Panc1 (cell line): ENCODE results near the gene ATP5ME. TPM values are rescaled to one million over a fixed set of nuclear protein-coding genes. Genes with fewer than 3 reads are reported as not detected.

ENCODE experiments used
- ATAC-seq: fragments of 200-7000 bp; cut with Tn5 transposase; 2 replicates; pipeline ENCODE4 v1.9.1; 2020; ENCODE audit warnings: mild to moderate bottlenecking, moderate library complexity
- BruUV-seq: library from RNA; stranded (reverse); fragments of 400-500 nt; replicated peaks from 2 replicates; lab custom pipeline; 2021; lab: Mats Ljungman, UMichigan
- CTCF ChIA-PET: fragments of 300-600 bp; sonication (Branson Sonifier 250); formaldehyde crosslinking; loops from one replicate; lab custom pipeline; 2022; ENCODE audit warnings: antibody characterized with exemption; lab: Charles Lee
- POLR2A ChIA-PET: fragments of 300-600 bp; sonication (Branson Sonifier 250); formaldehyde crosslinking; loops from one replicate; lab custom pipeline; 2022; ENCODE audit warnings: antibody characterized with exemption; lab: Charles Lee
- DNase-seq: peaks from one replicate; pipeline ENCODE4 v3.0.0-alpha.2; 2010; ENCODE audit warnings: low read depth, low spot score
- H3K27ac ChIP-seq: 2 replicates; pipeline ENCODE4 v1.5.1; 2011; ENCODE audit warnings: mild to moderate bottlenecking, low read length, inconsistent platforms
- H3K27me3 ChIP-seq: fragments of 200-500 bp; sonication (Bioruptor generic); 2 replicates; pipeline ENCODE4 v1.6.0; 2014; ENCODE audit warnings: low read length, inconsistent platforms; ENCODE audit not compliant: control insufficient read depth, insufficient read depth
- H3K36me3 ChIP-seq: fragments of 200-500 bp; sonication (Bioruptor generic); 2 replicates; pipeline ENCODE4 v1.5.1; 2014; ENCODE audit warnings: inconsistent platforms, mild to moderate bottlenecking, low read length, moderate library complexity; ENCODE audit not compliant: control insufficient read depth, insufficient read depth
- H3K4me1 ChIP-seq: 2 replicates; pipeline ENCODE4 v1.5.1; 2011; ENCODE audit warnings: inconsistent platforms, mild to moderate bottlenecking, low read length, moderate library complexity; ENCODE audit not compliant: control insufficient read depth, insufficient read depth
- H3K4me3 ChIP-seq, 2 experiments: 2 replicates each; pipeline ENCODE4 v1.5.1; 2011 to 2012; ENCODE audit warnings: low read depth in 2 of 2, low read length in 2 of 2, mild to moderate bottlenecking in 2 of 2, inconsistent platforms in 1 of 2, moderate library complexity in 1 of 2
- H3K9me3 ChIP-seq: fragments of 200-500 bp; sonication (Bioruptor generic); 2 replicates; pipeline ENCODE4 v1.5.1; 2014; ENCODE audit warnings: low read depth, mild to moderate bottlenecking, inconsistent platforms, low read length, moderate library complexity; ENCODE audit not compliant: control insufficient read depth, insufficient read depth
- POLR2AphosphoS5 ChIP-seq: IDR thresholded peaks from 2 replicates; pipeline ENCODE4 v1.6.1; 2012; ENCODE audit warnings: mild to moderate bottlenecking, low read depth, low read length, moderate library complexity
- SIN3A ChIP-seq: IDR thresholded peaks from 2 replicates; pipeline ENCODE4 v1.6.1; 2012; ENCODE audit warnings: low read depth, mild to moderate bottlenecking, low read length, moderate library complexity, borderline replicate concordance; ENCODE audit not compliant: insufficient read depth
- TCF7L2 ChIP-seq: IDR thresholded peaks from 2 replicates; pipeline ENCODE4 v1.6.1; 2011; ENCODE audit warnings: mild to moderate bottlenecking, low read depth, low read length, inconsistent platforms
- in situ Hi-C: cut with HindIII; loops from 2 replicates; pipeline ENCODE4 v1.10.0; 2016; ENCODE audit warnings: low sequenced_read_pairs, low pct_unique_long_range_greater_than_20kb
- intact Hi-C: fragments of 100-400 bp; cut with micrococcal nuclease; formaldehyde crosslinking; loops from one replicate; pipeline ENCODE4 v1.10.0; 2022; ENCODE audit not compliant: unreplicated experiment
- total RNA-seq: library from RNA; stranded (reverse); gene quantifications from one replicate; pipeline ENCODE4 v1.2.1, GENCODE V29; 2021; ENCODE audit not compliant: unreplicated experiment
- TF ChIP-seq, protein P1 (sequence below): fragments of 450-650 bp; IDR thresholded peaks from 2 replicates; pipeline ENCODE4 v1.5.1; 2017; ENCODE audit warnings: mild to moderate bottlenecking
- TF ChIP-seq, protein P2 (sequence below), 2 experiments: IDR thresholded peaks; 2 replicates each; pipeline ENCODE4 v1.6.1; 2011 to 2012; ENCODE audit warnings: low read depth in 2 of 2, control low read depth in 1 of 2, low read length in 1 of 2, mild to moderate bottlenecking in 1 of 2, moderate library complexity in 1 of 2; ENCODE audit not compliant: insufficient read depth in 1 of 2

Gene ATP5ME
- total RNA-seq, 1 experiment from 2014 or later: 257 TPM

DNA sequence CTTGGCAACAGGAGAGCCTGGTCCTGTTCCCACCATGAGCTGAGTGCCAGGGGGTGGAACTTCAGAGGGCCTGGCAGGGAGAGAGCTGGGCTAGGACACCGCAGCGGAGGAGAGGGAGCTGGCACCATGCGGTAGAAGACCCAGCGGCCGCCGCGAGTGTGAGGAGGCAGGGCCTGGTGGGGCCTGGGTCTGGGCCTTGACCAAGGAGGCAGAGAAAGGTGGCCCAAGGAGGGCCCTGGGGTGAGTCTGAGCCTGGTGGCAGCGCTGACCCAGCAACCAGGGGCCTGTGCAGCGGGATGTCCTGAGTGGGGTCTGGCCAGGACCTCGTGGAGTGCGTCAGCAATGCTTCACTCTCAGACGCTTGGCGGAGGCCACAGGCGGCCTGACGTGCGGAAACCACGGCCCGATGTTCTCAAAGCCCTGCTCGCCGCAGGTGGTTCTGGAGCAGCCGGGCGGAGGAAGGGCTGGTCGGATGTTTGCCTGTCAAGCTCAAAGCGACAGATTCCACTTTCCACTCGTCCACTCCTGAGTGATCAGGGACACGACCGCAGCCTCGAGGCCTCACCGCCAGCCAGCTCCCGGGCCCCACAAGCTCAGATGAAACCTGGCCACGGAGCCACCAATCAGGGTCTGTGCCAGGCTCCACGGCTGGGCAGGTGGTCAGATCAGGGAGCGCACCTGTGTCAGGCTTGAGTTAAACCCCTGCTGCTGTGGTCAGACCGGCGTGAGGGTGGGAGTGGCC, 20.8 kb downstream of the ATP5ME start:
- Histone ChIP-seq H3K27ac (no peak overlapping the region), H3K4me3 (no peak overlapping the region), H3K27me3 (no peaks in the 10 kb centered on the region), H3K4me1 (no peaks in the 10 kb centered on the region), H3K9me3 (no peaks in the 10 kb centered on the region), H3K36me3 (no peaks in the 10 kb centered on the region)
- in situ Hi-C loops (no loop called here), intact Hi-C loops (no loop called here)
- ChIA-PET CTCF (no interaction called here), POLR2A (no interaction called here)
- no peak for DNase-seq
- BruUV-seq: no TSS peak
- ATAC-seq: no peak
- TF ChIP-seq SIN3A (no peak), TCF7L2 (no peak), POLR2AphosphoS5 (no peak)
- TF ChIP-seq, protein P1, sequence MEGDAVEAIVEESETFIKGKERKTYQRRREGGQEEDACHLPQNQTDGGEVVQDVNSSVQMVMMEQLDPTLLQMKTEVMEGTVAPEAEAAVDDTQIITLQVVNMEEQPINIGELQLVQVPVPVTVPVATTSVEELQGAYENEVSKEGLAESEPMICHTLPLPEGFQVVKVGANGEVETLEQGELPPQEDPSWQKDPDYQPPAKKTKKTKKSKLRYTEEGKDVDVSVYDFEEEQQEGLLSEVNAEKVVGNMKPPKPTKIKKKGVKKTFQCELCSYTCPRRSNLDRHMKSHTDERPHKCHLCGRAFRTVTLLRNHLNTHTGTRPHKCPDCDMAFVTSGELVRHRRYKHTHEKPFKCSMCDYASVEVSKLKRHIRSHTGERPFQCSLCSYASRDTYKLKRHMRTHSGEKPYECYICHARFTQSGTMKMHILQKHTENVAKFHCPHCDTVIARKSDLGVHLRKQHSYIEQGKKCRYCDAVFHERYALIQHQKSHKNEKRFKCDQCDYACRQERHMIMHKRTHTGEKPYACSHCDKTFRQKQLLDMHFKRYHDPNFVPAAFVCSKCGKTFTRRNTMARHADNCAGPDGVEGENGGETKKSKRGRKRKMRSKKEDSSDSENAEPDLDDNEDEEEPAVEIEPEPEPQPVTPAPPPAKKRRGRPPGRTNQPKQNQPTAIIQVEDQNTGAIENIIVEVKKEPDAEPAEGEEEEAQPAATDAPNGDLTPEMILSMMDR: no peak
- TF ChIP-seq, protein P2, sequence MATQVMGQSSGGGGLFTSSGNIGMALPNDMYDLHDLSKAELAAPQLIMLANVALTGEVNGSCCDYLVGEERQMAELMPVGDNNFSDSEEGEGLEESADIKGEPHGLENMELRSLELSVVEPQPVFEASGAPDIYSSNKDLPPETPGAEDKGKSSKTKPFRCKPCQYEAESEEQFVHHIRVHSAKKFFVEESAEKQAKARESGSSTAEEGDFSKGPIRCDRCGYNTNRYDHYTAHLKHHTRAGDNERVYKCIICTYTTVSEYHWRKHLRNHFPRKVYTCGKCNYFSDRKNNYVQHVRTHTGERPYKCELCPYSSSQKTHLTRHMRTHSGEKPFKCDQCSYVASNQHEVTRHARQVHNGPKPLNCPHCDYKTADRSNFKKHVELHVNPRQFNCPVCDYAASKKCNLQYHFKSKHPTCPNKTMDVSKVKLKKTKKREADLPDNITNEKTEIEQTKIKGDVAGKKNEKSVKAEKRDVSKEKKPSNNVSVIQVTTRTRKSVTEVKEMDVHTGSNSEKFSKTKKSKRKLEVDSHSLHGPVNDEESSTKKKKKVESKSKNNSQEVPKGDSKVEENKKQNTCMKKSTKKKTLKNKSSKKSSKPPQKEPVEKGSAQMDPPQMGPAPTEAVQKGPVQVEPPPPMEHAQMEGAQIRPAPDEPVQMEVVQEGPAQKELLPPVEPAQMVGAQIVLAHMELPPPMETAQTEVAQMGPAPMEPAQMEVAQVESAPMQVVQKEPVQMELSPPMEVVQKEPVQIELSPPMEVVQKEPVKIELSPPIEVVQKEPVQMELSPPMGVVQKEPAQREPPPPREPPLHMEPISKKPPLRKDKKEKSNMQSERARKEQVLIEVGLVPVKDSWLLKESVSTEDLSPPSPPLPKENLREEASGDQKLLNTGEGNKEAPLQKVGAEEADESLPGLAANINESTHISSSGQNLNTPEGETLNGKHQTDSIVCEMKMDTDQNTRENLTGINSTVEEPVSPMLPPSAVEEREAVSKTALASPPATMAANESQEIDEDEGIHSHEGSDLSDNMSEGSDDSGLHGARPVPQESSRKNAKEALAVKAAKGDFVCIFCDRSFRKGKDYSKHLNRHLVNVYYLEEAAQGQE (IDR thresholded peaks at IDR 0.05; ENCODE audit: insufficient read depth in 1 of 2, low read depth in 2 of 2, low read length in 1 of 2): no peak

DNA sequence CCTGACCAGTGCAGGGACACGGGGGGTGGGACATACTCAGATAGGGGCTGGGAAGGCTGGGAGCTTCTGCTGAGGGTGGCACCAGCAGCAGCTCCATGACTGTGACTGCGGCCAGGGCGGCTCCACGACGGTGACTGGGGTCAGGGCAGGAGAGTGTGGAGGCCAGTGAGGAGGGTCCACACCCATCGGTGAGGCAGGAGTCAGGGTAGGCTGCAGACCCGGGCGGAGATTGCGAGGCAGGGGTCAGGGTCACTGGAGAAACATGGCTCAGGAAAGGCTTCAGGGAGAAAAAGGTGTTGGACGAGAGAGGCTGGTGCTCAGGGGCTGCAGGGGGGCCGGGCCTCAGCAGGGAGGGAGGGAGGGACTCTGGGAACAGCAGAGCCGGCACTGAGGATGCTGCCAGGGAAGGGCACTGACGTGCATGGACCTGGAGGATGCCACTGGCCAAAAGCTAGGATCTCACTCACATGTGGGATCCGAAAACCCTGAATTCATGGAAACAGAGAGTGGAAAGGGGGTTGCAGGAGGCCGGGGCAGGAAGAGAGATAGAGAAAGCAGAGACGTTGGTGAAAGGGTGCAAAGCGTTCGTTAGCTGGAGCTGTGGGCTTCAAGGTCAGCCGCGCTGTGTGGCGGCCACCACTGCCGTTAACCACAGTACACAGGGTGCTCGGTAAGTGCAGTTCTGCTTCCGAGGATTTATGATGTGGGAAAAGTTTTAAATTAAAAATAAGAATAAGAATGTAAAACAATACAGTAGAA, 22.0 kb downstream of the ATP5ME start:
- no peak overlapping the region for H3K27ac ChIP-seq
- CTCF ChIA-PET: no interaction called here
- H3K36me3 ChIP-seq: no peaks in the 10 kb centered on the region
- DNase-seq (no peak), ATAC-seq (no peak)
- POLR2A ChIA-PET: no interaction called here
- no TSS peak for BruUV-seq
- H3K4me3 ChIP-seq: no peak overlapping the region
- no peaks in the 10 kb centered on the region for H3K9me3 ChIP-seq
- TF ChIP-seq SIN3A (no peak), POLR2AphosphoS5 (no peak)
- TF ChIP-seq, protein P2 (IDR thresholded peaks at IDR 0.05; ENCODE audit: insufficient read depth in 1 of 2, low read depth in 2 of 2, low read length in 1 of 2): no peak
- TF ChIP-seq, protein P1: no peak
- in situ Hi-C loops: no loop called here
- intact Hi-C loops: no loop called here
- H3K27me3 ChIP-seq: no peaks in the 10 kb centered on the region
- no peaks in the 10 kb centered on the region for H3K4me1 ChIP-seq
